Right lobe of liver (tissue), 6 donors: ENCODE results near the gene ROBO2. TPM values are rescaled to one million over a fixed set of nuclear protein-coding genes. Genes with fewer than 3 reads are reported as not detected.
A peak's percentile ranks its signal among the peaks of the same experiment; 100 is the strongest.

Source experiments
- ATAC-seq, 4 donors: fragments of 200-7000 bp; cut with Tn5 transposase; one replicate each; pipeline ENCODE4 v1.9.1; 2020; ENCODE audit warnings: mild to moderate bottlenecking in 4 of 4, moderate library complexity in 4 of 4
- DNase-seq, 3 donors: peaks; one replicate each; pipeline ENCODE4 v3.0.0-alpha.2; 2020
- H3K27ac ChIP-seq, 3 donors: fragments of 200-600 bp; one replicate each; pipeline ENCODE4 v1.8.0; 2022
- H3K27me3 ChIP-seq, 2 donors: fragments of 200-600 bp; one replicate each; pipeline ENCODE4 v1.8.0; 2022
- H3K36me3 ChIP-seq, 4 donors: fragments of 200-600 bp; sonication (generic) in 1 of 4; one replicate each; pipeline versions ENCODE4 v1.5.1 to v1.8.0; 2017 to 2022; ENCODE audit warnings: control low read depth in 1 of 4
- H3K4me1 ChIP-seq, 4 donors: fragments of 200-600 bp; sonication (generic) in 1 of 4; one replicate each; pipeline versions ENCODE4 v1.5.1 to v1.8.0; 2017 to 2022; ENCODE audit warnings: control low read depth in 1 of 4
- H3K4me3 ChIP-seq, 3 donors: fragments of 200-600 bp; one replicate each; pipeline ENCODE4 v1.8.0; 2022
- H3K9me3 ChIP-seq, 4 donors: fragments of 200-600 bp; sonication (generic) in 1 of 4; one replicate each; pipeline versions ENCODE4 v1.5.1 to v1.8.0; 2017 to 2022; ENCODE audit warnings: control low read depth in 1 of 4
- POLR2A ChIP-seq: fragments of 450-650 bp; IDR thresholded peaks from one replicate; pipeline ENCODE4 v1.6.1; 2017; ENCODE audit warnings: antibody characterized with exemption, mild to moderate bottlenecking
- WGBS: methylation state at CpG from one replicate; pipeline ENCODE4 v1.1.6; 2018; ENCODE audit warnings: low coverage, low lambda C conversion rate; ENCODE audit not compliant: insufficient coverage; ENCODE audit errors: missing lambda C conversion rate; 5-methylcytosine and 5-hydroxymethylcytosine counted together
- intact Hi-C, 2 donors: fragments of 100-400 bp; cut with DNase I; formaldehyde crosslinking; loops; one replicate each; pipeline versions ENCODE4 v1.11.2 to v1.14.1; 2022
- total RNA-seq, 6 experiments: library from RNA; depleted of rRNA in 2 of 6; stranded (reverse); fragments of >200 nt in 2 of 6; fragmentation: NEBNext Ultra II Directional in 3 of 6; extraction: Animal tissue kit (Norgen Biotek cat#: 25700) in 3 of 6; gene quantifications; one replicate each; pipeline versions ENCODE4 v1.1.0 to v1.2.4, GENCODE V29; 2016 to 2023
- TF ChIP-seq, protein P1 (sequence below), 4 donors: fragments of 200-600 bp in 3 of 4; fragments of 450-650 bp in 1 of 4; IDR thresholded peaks; one replicate each; pipeline versions ENCODE4 v1.5.1 to v1.8.0; 2016 to 2022; ENCODE audit warnings: antibody characterized with exemption in 4 of 4, mild to moderate bottlenecking in 2 of 4
- donor health status: DM: no; HTN: yes; CAD: no.
- donor health status: DM: no; HTN: no; CAD: no.
- donor health status: DM: no; HTN: no; CAD: no.
- donor health status: DM: no; HTN: yes; CAD: no.
- donor health status: DM: no; HTN: yes; CAD: no.

The ROBO2 gene
- total RNA-seq, 6 experiments from 2014 or later = 0.07 to 1.7 (median 0.67) TPM

DNA sequence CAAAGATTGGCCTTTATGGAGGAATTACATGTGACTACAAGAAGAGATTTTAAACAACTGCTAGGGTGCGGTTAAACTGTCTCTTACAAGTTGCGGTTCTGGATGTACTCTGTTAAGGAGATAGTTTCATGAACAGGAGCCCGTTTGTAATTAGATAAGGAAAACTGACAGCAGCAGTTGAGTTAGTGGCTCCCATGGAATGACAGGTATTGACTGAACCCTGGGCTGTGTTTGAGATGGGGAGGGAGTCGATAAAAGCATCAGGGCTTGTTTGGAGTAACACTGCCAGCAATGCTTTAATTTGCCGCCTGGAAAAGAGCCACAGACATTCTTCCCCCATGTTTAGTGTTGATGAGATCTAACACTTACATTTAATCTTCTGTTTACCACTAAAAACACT, 139.9 kb downstream of the ROBO2 start:
- Histone ChIP-seq H3K36me3 (no peaks in the 10 kb centered on the region), H3K27me3 (no peaks in the 10 kb centered on the region), H3K4me1 (no peaks in the 10 kb centered on the region), H3K4me3 (no peak overlapping the region), H3K9me3 (no peaks in the 10 kb centered on the region), H3K27ac (no peak overlapping the region)
- intact Hi-C loops = no loop called here
- 16% methylated on average over 5 of the region's 5 CpGs for whole genome bisulfite sequencing
- TF ChIP-seq POLR2A = no peak
- TF ChIP-seq, protein P1, sequence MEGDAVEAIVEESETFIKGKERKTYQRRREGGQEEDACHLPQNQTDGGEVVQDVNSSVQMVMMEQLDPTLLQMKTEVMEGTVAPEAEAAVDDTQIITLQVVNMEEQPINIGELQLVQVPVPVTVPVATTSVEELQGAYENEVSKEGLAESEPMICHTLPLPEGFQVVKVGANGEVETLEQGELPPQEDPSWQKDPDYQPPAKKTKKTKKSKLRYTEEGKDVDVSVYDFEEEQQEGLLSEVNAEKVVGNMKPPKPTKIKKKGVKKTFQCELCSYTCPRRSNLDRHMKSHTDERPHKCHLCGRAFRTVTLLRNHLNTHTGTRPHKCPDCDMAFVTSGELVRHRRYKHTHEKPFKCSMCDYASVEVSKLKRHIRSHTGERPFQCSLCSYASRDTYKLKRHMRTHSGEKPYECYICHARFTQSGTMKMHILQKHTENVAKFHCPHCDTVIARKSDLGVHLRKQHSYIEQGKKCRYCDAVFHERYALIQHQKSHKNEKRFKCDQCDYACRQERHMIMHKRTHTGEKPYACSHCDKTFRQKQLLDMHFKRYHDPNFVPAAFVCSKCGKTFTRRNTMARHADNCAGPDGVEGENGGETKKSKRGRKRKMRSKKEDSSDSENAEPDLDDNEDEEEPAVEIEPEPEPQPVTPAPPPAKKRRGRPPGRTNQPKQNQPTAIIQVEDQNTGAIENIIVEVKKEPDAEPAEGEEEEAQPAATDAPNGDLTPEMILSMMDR (IDR thresholded peaks at IDR 0.05) = no peak
- no peak for DNase-seq
- ATAC-seq = peak in 2 of 4 donors; percentile 45 to 81

DNA sequence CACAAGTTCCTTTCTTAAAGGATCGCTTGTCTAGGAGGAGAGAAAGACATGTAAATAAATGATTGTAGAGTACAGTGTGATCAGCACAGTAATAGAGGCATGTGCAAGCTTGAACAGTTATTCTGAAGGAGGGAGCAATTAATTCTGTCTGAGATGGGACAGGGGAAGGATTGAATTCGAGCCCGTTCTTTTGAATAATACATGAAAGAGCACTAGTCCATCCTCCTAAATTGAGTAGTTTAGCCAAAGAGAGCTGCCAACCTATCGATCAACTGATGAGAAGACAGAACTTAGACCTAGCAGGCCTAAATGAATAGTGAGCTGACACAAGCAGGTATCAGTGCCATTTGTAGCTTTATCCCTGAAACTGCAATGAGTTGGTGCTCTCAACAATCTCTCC, 142.4 kb downstream of the ROBO2 start:
- no peak for ATAC-seq
- Histone ChIP-seq H3K27me3 (no peaks in the 10 kb centered on the region), H3K4me1 (peaks cover 0 to 3% (median 0%) of the 10 kb centered on the region in 4 donors), H3K9me3 (no peaks in the 10 kb centered on the region), H3K36me3 (no peaks in the 10 kb centered on the region), H3K4me3 (no peak overlapping the region), H3K27ac (no peak overlapping the region)
- WGBS = 60% methylated on average over 4 of the region's 4 CpGs
- intact Hi-C loops = no loop called here
- DNase-seq = no peak
- TF ChIP-seq, protein P1 (IDR thresholded peaks at IDR 0.05) = no peak
- TF ChIP-seq POLR2A = no peak

- no peaks in the 10 kb centered on the region for H3K36me3 ChIP-seq
- no peak overlapping the region for H3K27ac ChIP-seq
- DNase-seq (no peak), ATAC-seq (no peak)
- 27% methylated on average over 1 of the region's 1 CpG for WGBS
- no peaks in the 10 kb centered on the region for H3K27me3 ChIP-seq
- intact Hi-C loops = no loop called here
- no peak for TF ChIP-seq POLR2A
- TF ChIP-seq, protein P1 (IDR thresholded peaks at IDR 0.05) = no peak
- H3K4me1 ChIP-seq = peaks cover 0 to 3% (median 0%) of the 10 kb centered on the region in 4 donors
- H3K9me3 ChIP-seq = no peaks in the 10 kb centered on the region
- H3K4me3 ChIP-seq = no peak overlapping the region
Measured at GRCh38 chr3:77186319-77186718, 146.4 kb downstream of the ROBO2 start.

- Histone ChIP-seq H3K9me3 (no peaks in the 10 kb centered on the region), H3K4me3 (no peak overlapping the region), H3K27ac (no peak overlapping the region), H3K27me3 (no peaks in the 10 kb centered on the region), H3K36me3 (no peaks in the 10 kb centered on the region), H3K4me1 (peaks cover 0 to 3% (median 0%) of the 10 kb centered on the region in 4 donors)
- ATAC-seq = peak in 1 of 4 donors; percentile 46
- DNase-seq = no peak
- intact Hi-C loops = no loop called here
- WGBS = 18% methylated on average over 4 of the region's 4 CpGs
- TF ChIP-seq, protein P1 (IDR thresholded peaks at IDR 0.05) = no peak
- TF ChIP-seq POLR2A = no peak
Measured at GRCh38 chr3:77186728-77187127, 146.8 kb downstream of the ROBO2 start.

- 54% methylated on average over 2 of the region's 2 CpGs for WGBS
- intact Hi-C loops = no loop called here
- no peak for ATAC-seq
Measured at GRCh38 chr3:77188210-77188609, 148.3 kb downstream of the ROBO2 start.

More at GRCh38 chr3:77188210-77188609, 148.3 kb downstream of the ROBO2 start:
- Histone ChIP-seq H3K4me3 (no peak overlapping the region), H3K4me1 (peaks cover 0 to 3% (median 0%) of the 10 kb centered on the region in 4 donors), H3K36me3 (no peaks in the 10 kb centered on the region), H3K27me3 (no peaks in the 10 kb centered on the region), H3K9me3 (no peaks in the 10 kb centered on the region), H3K27ac (no peak overlapping the region)
- no peak for DNase-seq
- TF ChIP-seq, protein P1 (IDR thresholded peaks at IDR 0.05) = no peak
- no peak for TF ChIP-seq POLR2A
